Trophoblast cell (in vitro differentiated cells and primary cell): ENCODE results near the gene PCK2.

ENCODE experiments used
- DNase-seq, 2 donors: peaks; one replicate each; pipeline ENCODE4 v3.0.0-alpha.2; 2016
- H2AFZ ChIP-seq: 2 replicates; pipeline ENCODE4 v1.6.1; 2013; ENCODE audit warnings: low read length, moderate library complexity, mild to moderate bottlenecking; ENCODE audit not compliant: insufficient read depth, poor library complexity
- H2AK5ac ChIP-seq: 2 replicates; pipeline ENCODE4 v1.6.1; 2013; ENCODE audit warnings: mild to moderate bottlenecking, low read length
- H2BK120ac ChIP-seq: 2 replicates; pipeline ENCODE4 v1.6.1; 2013; ENCODE audit warnings: low read length, mild to moderate bottlenecking, moderate library complexity; ENCODE audit not compliant: insufficient read depth, poor library complexity
- H2BK12ac ChIP-seq: 2 replicates; pipeline ENCODE4 v1.6.1; 2013; ENCODE audit warnings: mild to moderate bottlenecking, low read length, moderate library complexity
- H2BK5ac ChIP-seq: 2 replicates; pipeline ENCODE4 v1.6.1; 2013; ENCODE audit warnings: low read length, low read depth, moderate library complexity, mild to moderate bottlenecking; ENCODE audit not compliant: poor library complexity
- H3K14ac ChIP-seq: 2 replicates; pipeline ENCODE4 v1.6.1; 2013; ENCODE audit warnings: mild to moderate bottlenecking, low read length
- H3K18ac ChIP-seq: 2 replicates; pipeline ENCODE4 v1.6.1; 2013; ENCODE audit warnings: mild to moderate bottlenecking, low read length
- H3K23ac ChIP-seq: 2 replicates; pipeline ENCODE4 v1.6.1; 2013; ENCODE audit warnings: low read length
- H3K27ac ChIP-seq: 2 replicates; pipeline ENCODE4 v1.5.1; 2013; ENCODE audit warnings: low read depth, mild to moderate bottlenecking, inconsistent platforms, low read length, moderate library complexity
- H3K27me3 ChIP-seq: 2 replicates; pipeline ENCODE4 v1.6.1; 2013; ENCODE audit warnings: inconsistent platforms, mild to moderate bottlenecking, low read length, moderate library complexity; ENCODE audit not compliant: insufficient read depth
- H3K36me3 ChIP-seq, 2 experiments: 1 replicate in 1 of 2; 2 replicates in 1 of 2; pipeline ENCODE4 v1.6.1; 2013; ENCODE audit warnings: low read length in 2 of 2, mild to moderate bottlenecking in 2 of 2, moderate library complexity in 1 of 2; ENCODE audit not compliant: insufficient read depth in 2 of 2, control insufficient read depth in 1 of 2
- H3K4ac ChIP-seq: 2 replicates; pipeline ENCODE4 v1.6.1; 2013; ENCODE audit warnings: low read depth, mild to moderate bottlenecking, low read length, moderate library complexity
- H3K4me1 ChIP-seq, 2 experiments: 1 replicate in 1 of 2; 2 replicates in 1 of 2; pipeline ENCODE4 v1.6.1; 2013; ENCODE audit warnings: low read length in 2 of 2, mild to moderate bottlenecking in 2 of 2, moderate library complexity in 1 of 2; ENCODE audit not compliant: insufficient read depth in 2 of 2, control insufficient read depth in 1 of 2
- H3K4me2 ChIP-seq: 2 replicates; pipeline ENCODE4 v1.6.1; 2013; ENCODE audit warnings: inconsistent platforms, mild to moderate bottlenecking, low read length, moderate library complexity
- H3K4me3 ChIP-seq: 2 replicates; pipeline ENCODE4 v1.5.1; 2013; ENCODE audit warnings: mild to moderate bottlenecking, low read depth, low read length, inconsistent platforms
- H3K79me1 ChIP-seq: one replicate; pipeline ENCODE4 v1.6.1; 2013; ENCODE audit warnings: low read length
- H3K79me2 ChIP-seq: 2 replicates; pipeline ENCODE4 v1.6.1; 2013; ENCODE audit warnings: low read length, mild to moderate bottlenecking; ENCODE audit not compliant: control insufficient read depth, insufficient read depth, poor library complexity
- H3K9ac ChIP-seq: 2 replicates; pipeline ENCODE4 v1.6.1; 2013; ENCODE audit warnings: mild to moderate bottlenecking, low read length
- H3K9me3 ChIP-seq: 2 replicates; pipeline ENCODE4 v1.6.1; 2013; ENCODE audit warnings: low read depth, mild to moderate bottlenecking, control low read depth, inconsistent platforms, low read length; ENCODE audit not compliant: insufficient read depth
- H4K12ac ChIP-seq: 2 replicates; pipeline ENCODE4 v1.6.1; 2013; ENCODE audit warnings: low read depth, mild to moderate bottlenecking, low read length, moderate library complexity
- H4K8ac ChIP-seq: 2 replicates; pipeline ENCODE4 v1.6.1; 2013; ENCODE audit warnings: low read depth, mild to moderate bottlenecking, low read length, moderate library complexity
- H4K91ac ChIP-seq: one replicate; pipeline ENCODE4 v1.6.1; 2013; ENCODE audit warnings: low read depth, mild to moderate bottlenecking, low read length, moderate library complexity
- WGBS: extraction: QIAGEN DNeasy Blood & Tissue Kit; methylation state at CpG from one replicate; pipeline ENCODE4 v1.1.7; 2013; ENCODE audit warnings: missing lambda C conversion rate; ENCODE audit not compliant: insufficient read length, insufficient coverage; ENCODE audit errors: extremely low coverage; 5-methylcytosine and 5-hydroxymethylcytosine counted together

Gene PCK2

DNA sequence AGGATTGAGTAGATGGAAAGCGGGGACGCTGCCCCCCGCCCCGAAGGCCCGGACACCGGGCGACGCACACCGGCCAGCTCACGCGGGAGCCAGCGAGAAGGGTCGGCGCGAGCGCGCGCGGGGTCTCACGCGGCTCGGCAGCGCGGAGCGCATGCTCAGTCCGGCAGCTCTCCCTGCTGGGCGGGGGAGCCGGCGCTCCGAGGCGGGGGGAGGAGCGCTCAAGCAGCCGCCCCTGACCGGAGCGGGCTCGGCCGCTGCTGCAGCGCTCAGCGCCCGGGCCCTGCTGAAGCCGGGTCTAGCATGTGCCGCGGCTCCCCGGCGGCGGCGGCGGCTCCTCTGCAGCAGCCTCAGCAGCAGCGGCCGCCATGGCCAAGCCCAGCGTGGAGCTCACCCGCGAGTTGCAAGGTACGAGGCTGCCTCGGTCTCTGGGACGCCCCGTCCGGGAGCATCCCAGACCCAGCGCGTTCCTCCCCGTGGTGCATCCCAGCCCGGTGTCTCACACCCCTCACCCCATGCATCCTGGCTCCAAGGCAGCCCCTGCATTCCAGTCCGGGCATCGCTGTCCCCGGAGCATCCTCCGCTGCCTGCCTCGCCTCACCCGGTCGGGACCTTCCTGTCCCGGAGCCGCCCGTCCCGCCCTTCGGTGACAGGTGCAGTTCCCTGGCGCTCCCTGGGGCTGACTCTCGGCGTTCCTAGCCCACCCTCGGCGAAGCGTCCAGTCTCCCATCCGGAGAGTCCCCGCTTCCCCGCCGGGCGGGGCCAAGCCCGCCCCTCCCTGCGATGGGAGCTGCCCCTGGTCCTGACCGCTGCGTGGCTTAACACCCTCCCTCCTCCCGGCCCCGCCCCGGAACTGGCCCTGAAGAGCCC is 42.1 kb upstream of the PCK2 start, which contains the start of gene CARMIL3:
Gene CARMIL3 (plus strand): TSS at position 221 of the 867 bp plus-strand sequence. CDS start 145 bp downstream, at position 366.
- Histone ChIP-seq H3K4me1 (peaks cover 9 to 10% of the 10 kb centered on the region in 2 experiments), H2BK5ac (no peak within 1 kb of the TSS), H3K4me2 (peak within 1 kb of the TSS; percentile 96), H2BK120ac (peak within 1 kb of the TSS; percentile 50), H3K4ac (no peak within 1 kb of the TSS), H3K27ac (no peak within 1 kb of the TSS), H3K18ac (no peak within 1 kb of the TSS), H2AK5ac (no peak within 1 kb of the TSS), H3K79me1 (peaks cover 5% of the 10 kb centered on the region), H3K9ac (peak within 1 kb of the TSS; percentile 64), H2BK12ac (no peak within 1 kb of the TSS), H3K9me3 (peaks cover 2% of the 10 kb centered on the region), H3K14ac (peak within 1 kb of the TSS; percentile 54), H3K79me2 (peaks cover 3% of the 10 kb centered on the region), H3K23ac (no peak within 1 kb of the TSS), H3K4me3 (peak within 1 kb of the TSS; percentile 69), H2AFZ (peak within 1 kb of the TSS; percentile 56), H3K27me3 (no peaks in the 10 kb centered on the region), H4K91ac (peak within 1 kb of the TSS; percentile 22), H3K36me3 (no peaks in the 10 kb centered on the region), H4K8ac (peak within 1 kb of the TSS; percentile 83), H4K12ac (peak within 1 kb of the TSS; percentile 84)
- peak; percentile 25 to 58 for DNase-seq
- no CpG with 5 or more reads among the region's 92 CpGs for WGBS

DNA sequence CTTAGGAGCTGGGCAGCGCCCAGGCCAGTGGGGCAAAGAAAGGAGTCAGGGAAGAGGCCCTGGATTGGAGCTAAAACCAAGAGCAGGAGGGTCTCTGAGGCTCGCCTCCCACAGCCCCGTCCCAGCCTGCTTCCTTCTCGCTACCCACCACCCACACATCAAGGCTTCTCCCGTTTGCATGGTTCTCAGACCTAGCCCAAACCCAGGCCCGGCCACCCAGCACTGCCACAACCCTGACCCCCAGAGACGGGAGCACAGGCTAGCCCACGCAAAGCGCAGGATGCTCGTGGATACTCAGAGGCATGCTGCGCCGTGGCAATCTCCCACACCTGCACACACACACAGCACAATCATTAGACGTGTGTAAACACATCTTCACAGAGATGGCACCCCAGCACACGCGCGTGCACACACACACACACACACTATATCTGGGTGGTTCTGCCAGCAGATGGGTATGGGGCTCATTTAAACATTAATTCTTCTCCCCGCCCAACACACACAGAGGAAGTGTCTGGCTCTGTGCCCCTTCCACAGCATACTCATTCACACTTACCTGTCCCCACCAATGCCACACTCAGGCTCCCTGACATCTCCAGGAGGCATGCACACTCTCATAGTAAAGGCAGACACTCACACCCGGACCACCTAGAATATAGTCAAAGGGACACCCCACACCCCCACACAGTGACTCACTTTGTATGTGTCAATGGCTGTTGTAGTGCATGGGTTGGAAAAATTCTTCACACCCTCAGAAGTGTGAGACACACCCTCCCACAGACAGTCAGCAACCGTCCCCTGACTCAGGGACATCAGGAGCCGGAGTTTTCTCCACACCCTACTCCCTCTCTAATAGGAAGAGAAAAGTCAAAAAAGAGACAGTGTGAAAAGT is 41.2 kb upstream of the PCK2 start:
- peaks cover 2% of the 10 kb centered on the region for H3K9me3 ChIP-seq
- H3K4me1 ChIP-seq, result peaks cover 9 to 10% of the 10 kb centered on the region in 2 experiments
- H3K23ac ChIP-seq, result no peak overlapping the region
- peaks cover 3% of the 10 kb centered on the region for H3K79me2 ChIP-seq
- H2AFZ ChIP-seq, result no peak overlapping the region
- no peak overlapping the region for H4K8ac ChIP-seq
- no peak overlapping the region for H4K12ac ChIP-seq
- no peaks in the 10 kb centered on the region for H3K27me3 ChIP-seq
- no peak overlapping the region for H3K4ac ChIP-seq
- DNase-seq, result no peak
- no peaks in the 10 kb centered on the region for H3K36me3 ChIP-seq
- H3K79me1 ChIP-seq, result peaks cover 5% of the 10 kb centered on the region
- no peak overlapping the region for H2BK12ac ChIP-seq
- no CpG with 5 or more reads among the region's 20 CpGs for WGBS
- H3K14ac ChIP-seq, result no peak overlapping the region
- H4K91ac ChIP-seq, result no peak overlapping the region
- no peak overlapping the region for H3K9ac ChIP-seq
- peak overlapping the region; percentile 96 for H3K4me2 ChIP-seq
- no peak overlapping the region for H3K4me3 ChIP-seq
- no peak overlapping the region for H2AK5ac ChIP-seq
- H2BK120ac ChIP-seq, result no peak overlapping the region
- no peak overlapping the region for H3K18ac ChIP-seq
- no peak overlapping the region for H2BK5ac ChIP-seq
- no peak overlapping the region for H3K27ac ChIP-seq

DNA sequence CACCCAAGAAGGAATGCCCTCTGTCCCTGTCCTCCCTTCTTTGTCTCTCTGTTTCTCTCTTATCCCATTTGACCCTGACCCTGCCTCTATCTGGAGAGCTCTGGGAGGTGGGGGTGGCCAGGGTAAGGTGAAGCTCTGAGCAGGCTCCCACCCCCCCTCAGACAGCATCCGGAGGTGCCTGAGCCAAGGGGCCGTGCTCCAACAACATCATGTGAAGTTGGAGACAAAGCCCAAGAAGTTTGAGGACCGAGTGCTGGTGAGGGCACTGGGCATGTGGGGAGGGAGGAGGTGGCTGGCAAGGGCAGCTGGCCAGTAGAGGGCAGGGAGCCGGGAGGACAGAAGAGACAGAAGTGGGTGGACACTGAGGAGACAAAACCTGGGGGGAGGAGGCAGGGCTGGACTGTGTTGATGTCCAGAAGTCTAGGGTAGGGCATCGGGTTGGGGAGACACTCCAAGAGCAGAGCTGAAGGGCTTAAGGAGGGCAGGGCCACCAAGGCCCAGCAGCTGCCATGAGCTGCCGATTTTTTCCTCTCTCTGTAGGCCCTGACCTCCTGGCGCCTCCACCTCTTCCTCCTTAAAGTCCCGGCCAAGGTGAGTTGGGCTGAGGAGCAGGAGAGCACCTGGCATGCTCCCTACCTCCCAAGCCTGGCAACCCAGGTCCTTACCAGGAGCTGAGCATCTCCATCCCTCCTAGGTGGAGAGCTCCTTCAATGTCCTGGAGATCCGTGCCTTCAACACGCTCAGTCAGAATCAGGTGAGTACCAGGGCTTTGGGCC is 40.4 kb upstream of the PCK2 start:
- no peak overlapping the region for H2BK12ac ChIP-seq

GRCh38 chr14:24054324-24054641 is 39.8 kb upstream of the PCK2 start:
- no peak overlapping the region for H3K4ac ChIP-seq
- H3K4me2 ChIP-seq, result no peak overlapping the region
- no peak for DNase-seq
- WGBS, result no CpG with 5 or more reads among the region's 6 CpGs
- H3K79me2 ChIP-seq, result peaks cover 3% of the 10 kb centered on the region
- H3K18ac ChIP-seq, result no peak overlapping the region
- H2BK5ac ChIP-seq, result no peak overlapping the region
- no peak overlapping the region for H3K9ac ChIP-seq
- H2BK120ac ChIP-seq, result no peak overlapping the region
- H3K9me3 ChIP-seq, result peaks cover 2% of the 10 kb centered on the region
- no peak overlapping the region for H2BK12ac ChIP-seq
- no peak overlapping the region for H2AK5ac ChIP-seq
- H3K27me3 ChIP-seq, result no peaks in the 10 kb centered on the region
- no peaks in the 10 kb centered on the region for H3K36me3 ChIP-seq
- H3K79me1 ChIP-seq, result peaks cover 5% of the 10 kb centered on the region
- H3K27ac ChIP-seq, result no peak overlapping the region
- H4K8ac ChIP-seq, result no peak overlapping the region
- H3K23ac ChIP-seq, result no peak overlapping the region
- no peak overlapping the region for H4K12ac ChIP-seq
- H4K91ac ChIP-seq, result no peak overlapping the region
- H3K4me1 ChIP-seq, result peaks cover 9 to 10% of the 10 kb centered on the region in 2 experiments
- H3K4me3 ChIP-seq, result no peak overlapping the region
- H3K14ac ChIP-seq, result no peak overlapping the region
- no peak overlapping the region for H2AFZ ChIP-seq

More for the DNA sequence above, 40.4 kb upstream of the PCK2 start:
- Histone ChIP-seq H3K27ac (no peak overlapping the region), H3K27me3 (no peaks in the 10 kb centered on the region), H2AK5ac (no peak overlapping the region), H2BK5ac (no peak overlapping the region), H3K36me3 (no peaks in the 10 kb centered on the region), H3K18ac (no peak overlapping the region), H3K79me2 (peaks cover 3% of the 10 kb centered on the region), H3K4me3 (no peak overlapping the region), H3K79me1 (peaks cover 5% of the 10 kb centered on the region), H3K4ac (no peak overlapping the region), H3K4me2 (no peak overlapping the region), H2BK120ac (no peak overlapping the region), H3K23ac (no peak overlapping the region), H4K91ac (no peak overlapping the region), H3K14ac (no peak overlapping the region), H3K9me3 (peaks cover 2% of the 10 kb centered on the region), H3K4me1 (peaks cover 9 to 10% of the 10 kb centered on the region in 2 experiments), H4K8ac (no peak overlapping the region), H2AFZ (no peak overlapping the region), H4K12ac (no peak overlapping the region), H3K9ac (no peak overlapping the region)
- WGBS, result no CpG with 5 or more reads among the region's 10 CpGs
- DNase-seq, result no peak
